ENCODE results near the gene CHSY1.

The CHSY1 gene

DNA sequence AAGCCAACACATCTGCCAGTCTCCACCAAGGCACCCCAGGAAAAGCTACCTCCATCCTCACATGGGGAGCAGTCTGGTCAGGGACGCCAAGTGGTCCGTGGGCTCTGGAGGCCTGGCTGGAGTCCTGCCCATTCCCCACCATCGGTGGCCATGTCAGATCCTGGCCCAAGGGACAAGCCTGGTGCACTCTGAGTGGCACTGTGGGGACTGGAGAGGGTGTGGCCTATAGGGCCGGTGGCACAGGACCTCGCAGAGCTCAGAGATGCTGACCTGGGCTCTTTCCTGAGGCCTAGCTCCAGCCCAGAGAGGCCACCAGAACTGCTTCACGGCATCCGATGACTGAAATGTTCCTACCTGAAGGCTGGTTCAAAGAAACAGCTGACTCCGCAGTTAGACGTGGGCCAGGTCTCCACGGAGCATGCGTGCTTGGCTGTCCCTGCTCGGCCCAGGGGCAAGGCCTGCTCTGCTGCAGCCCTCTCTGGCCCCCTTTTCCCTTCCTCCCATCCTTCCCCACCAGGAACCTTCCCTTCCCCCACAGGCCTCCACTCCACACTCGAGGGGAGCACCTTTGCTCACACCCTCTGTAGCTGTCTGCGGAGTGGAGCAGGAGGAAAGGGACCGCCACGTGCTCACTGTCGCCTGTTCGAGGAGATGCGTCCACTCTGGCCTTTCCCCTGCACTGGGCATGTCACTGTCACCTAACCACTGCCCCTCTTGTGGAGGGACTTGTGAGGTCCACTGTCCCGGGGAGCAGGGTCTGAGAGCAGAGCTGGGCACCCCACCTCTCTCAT is 119.3 kb downstream of the CHSY1 start:
- TF ChIP-seq EZH2phosphoT487 (IDR thresholded peaks at IDR 0.05; ENCODE audit: low read depth), result no peak
- TF ChIP-seq, protein P1, sequence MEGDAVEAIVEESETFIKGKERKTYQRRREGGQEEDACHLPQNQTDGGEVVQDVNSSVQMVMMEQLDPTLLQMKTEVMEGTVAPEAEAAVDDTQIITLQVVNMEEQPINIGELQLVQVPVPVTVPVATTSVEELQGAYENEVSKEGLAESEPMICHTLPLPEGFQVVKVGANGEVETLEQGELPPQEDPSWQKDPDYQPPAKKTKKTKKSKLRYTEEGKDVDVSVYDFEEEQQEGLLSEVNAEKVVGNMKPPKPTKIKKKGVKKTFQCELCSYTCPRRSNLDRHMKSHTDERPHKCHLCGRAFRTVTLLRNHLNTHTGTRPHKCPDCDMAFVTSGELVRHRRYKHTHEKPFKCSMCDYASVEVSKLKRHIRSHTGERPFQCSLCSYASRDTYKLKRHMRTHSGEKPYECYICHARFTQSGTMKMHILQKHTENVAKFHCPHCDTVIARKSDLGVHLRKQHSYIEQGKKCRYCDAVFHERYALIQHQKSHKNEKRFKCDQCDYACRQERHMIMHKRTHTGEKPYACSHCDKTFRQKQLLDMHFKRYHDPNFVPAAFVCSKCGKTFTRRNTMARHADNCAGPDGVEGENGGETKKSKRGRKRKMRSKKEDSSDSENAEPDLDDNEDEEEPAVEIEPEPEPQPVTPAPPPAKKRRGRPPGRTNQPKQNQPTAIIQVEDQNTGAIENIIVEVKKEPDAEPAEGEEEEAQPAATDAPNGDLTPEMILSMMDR (IDR thresholded peaks at IDR 0.05; ENCODE audit: low read depth, low read length), result no peak
- H3K27ac ChIP-seq (ENCODE audit: low read length), result no peak overlapping the region

DNA sequence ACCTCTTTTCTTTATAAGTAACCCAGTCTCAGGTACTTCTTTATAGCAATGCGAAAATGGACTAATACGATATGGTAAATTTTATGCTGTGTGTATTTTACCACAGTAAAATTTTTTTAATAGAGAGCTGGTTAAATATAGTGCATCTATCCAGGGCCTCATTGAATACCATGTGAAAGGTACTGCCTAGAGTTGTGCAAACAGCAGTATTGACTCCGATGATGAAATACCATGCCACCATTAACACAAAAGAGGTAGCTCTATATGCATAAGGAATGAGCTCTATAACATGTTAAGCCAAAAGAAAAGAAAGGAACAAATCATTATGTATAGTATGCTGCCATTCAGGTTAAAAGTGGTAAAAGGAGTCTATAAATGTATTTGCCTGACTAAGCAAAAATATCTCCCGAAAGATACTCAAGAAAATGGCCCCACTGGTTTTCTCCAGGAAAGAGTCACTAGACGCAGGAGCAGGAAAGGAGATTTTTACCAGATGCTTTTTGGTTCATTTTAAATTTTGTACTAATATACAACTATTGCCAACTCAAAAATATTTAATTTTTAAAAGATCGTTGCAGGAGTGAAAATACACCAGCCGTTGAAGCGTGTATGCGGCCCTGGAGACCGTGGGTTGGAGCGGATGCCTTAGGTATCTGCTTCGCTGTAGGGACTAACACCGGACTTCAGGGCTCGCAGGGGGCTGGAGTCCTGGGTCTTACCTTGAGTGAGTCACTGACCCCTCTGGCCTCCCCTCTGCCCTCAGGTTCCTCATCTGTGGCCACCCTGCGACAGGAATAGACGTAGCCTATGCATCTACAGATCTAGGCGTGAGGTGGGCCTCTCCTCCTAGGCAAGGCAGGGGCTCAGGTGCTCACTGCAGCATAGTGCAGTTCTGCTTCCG is 120.1 kb downstream of the CHSY1 start:
- H3K4me3 ChIP-seq (ENCODE audit: low read length), result no peak overlapping the region
- H3K9me3 ChIP-seq (ENCODE audit: insufficient read depth, low read length), result no peaks in the 10 kb centered on the region
- no peaks in the 10 kb centered on the region for H4K20me1 ChIP-seq (ENCODE audit: insufficient read depth, low read length)
- H3K36me3 ChIP-seq (replicated peaks; ENCODE audit: low read depth, low read length), result no peaks in the 10 kb centered on the region
- no peak overlapping the region for H2AFZ ChIP-seq (ENCODE audit: low read depth, low read length)
- peaks cover 36% of the 10 kb centered on the region for H3K4me1 ChIP-seq (ENCODE audit: low read length)
- no peak overlapping the region for H3K27ac ChIP-seq (ENCODE audit: low read length)
- H3K9ac ChIP-seq (ENCODE audit: low read length), result no peak overlapping the region
- peaks cover 50% of the 10 kb centered on the region for H3K27me3 ChIP-seq (ENCODE audit: low read depth, low read length)
- H3K79me2 ChIP-seq (ENCODE audit: low read length), result no peaks in the 10 kb centered on the region
- TF ChIP-seq, protein P1 (IDR thresholded peaks at IDR 0.05; ENCODE audit: low read depth, low read length), result no peak
- no peak for TF ChIP-seq EZH2phosphoT487 (IDR thresholded peaks at IDR 0.05; ENCODE audit: low read depth)
- H3K4me2 ChIP-seq (ENCODE audit: low read length), result no peak overlapping the region

More for the DNA sequence above, 119.3 kb downstream of the CHSY1 start:
- H3K27me3 ChIP-seq (ENCODE audit: low read depth, low read length), result peaks cover 58% of the 10 kb centered on the region
- no peak overlapping the region for H3K9ac ChIP-seq (ENCODE audit: low read length)
- H3K4me1 ChIP-seq (ENCODE audit: low read length), result peaks cover 28% of the 10 kb centered on the region
- no peaks in the 10 kb centered on the region for H3K36me3 ChIP-seq (replicated peaks; ENCODE audit: low read depth, low read length)
- H3K9me3 ChIP-seq (ENCODE audit: insufficient read depth, low read length), result no peaks in the 10 kb centered on the region
- no peak overlapping the region for H2AFZ ChIP-seq (ENCODE audit: low read depth, low read length)
- no peaks in the 10 kb centered on the region for H3K79me2 ChIP-seq (ENCODE audit: low read length)
- no peak overlapping the region for H3K4me3 ChIP-seq (ENCODE audit: low read length)
- H4K20me1 ChIP-seq (ENCODE audit: insufficient read depth, low read length), result peaks cover 4% of the 10 kb centered on the region; the same call in 1 of the 2 replicates
- no peak overlapping the region for H3K4me2 ChIP-seq (ENCODE audit: low read length)

DNA sequence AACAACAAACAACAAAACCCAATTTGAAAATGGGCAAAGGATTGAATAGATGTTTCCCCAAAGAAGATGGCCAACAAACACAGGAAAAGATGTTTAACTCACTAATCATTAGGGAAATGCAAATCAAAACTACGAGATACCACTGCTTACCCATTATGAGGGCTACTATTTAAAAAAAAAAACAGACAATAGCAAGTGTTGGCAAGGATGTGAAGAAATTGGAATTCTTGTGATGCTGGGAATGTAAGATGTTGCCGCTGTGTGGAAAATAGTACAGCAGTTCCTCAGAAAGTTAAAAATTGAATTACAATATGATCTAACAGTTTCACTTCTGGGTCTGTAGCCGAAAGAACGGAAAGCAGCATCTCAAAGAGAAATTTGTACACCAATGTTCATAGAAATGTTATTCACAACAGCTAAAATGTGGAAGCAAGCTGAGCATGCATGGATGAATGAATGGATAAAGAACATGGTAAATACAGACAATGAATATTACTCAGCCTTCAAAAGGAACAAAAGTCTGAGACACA is 121.9 kb downstream of the CHSY1 start:
- TF ChIP-seq EZH2phosphoT487 (IDR thresholded peaks at IDR 0.05; ENCODE audit: low read depth), result no peak
- TF ChIP-seq, protein P1 (IDR thresholded peaks at IDR 0.05; ENCODE audit: low read depth, low read length), result no peak
- Histone ChIP-seq H2AFZ (ENCODE audit: low read depth, low read length) (no peak overlapping the region), H3K79me2 (ENCODE audit: low read length) (no peaks in the 10 kb centered on the region), H3K9me3 (ENCODE audit: insufficient read depth, low read length) (no peaks in the 10 kb centered on the region), H3K27ac (ENCODE audit: low read length) (no peak overlapping the region), H3K36me3 (replicated peaks; ENCODE audit: low read depth, low read length) (no peaks in the 10 kb centered on the region), H3K9ac (ENCODE audit: low read length) (no peak overlapping the region), H3K27me3 (ENCODE audit: low read depth, low read length) (peaks cover 40% of the 10 kb centered on the region), H3K4me2 (ENCODE audit: low read length) (peak overlapping the region; percentile 60), H3K4me3 (ENCODE audit: low read length) (peak overlapping the region; percentile 17; the same call in 1 of the 2 replicates), H3K4me1 (ENCODE audit: low read length) (peaks cover 44% of the 10 kb centered on the region), H4K20me1 (ENCODE audit: insufficient read depth, low read length) (no peaks in the 10 kb centered on the region)
